GM23338 (cell line): ENCODE measurements around the gene COL6A1. TPM values are rescaled to one million over a fixed set of nuclear protein-coding genes. Genes with fewer than 3 reads are reported as not detected.

Source experiments
- ATAC-seq: fragments of 200-7000 bp; cut with Tn5 transposase; 3 replicates; pipeline ENCODE4 v1.9.1; 2020
- DNase-seq: peaks from one replicate; pipeline ENCODE4 v3.0.0-alpha.2; 2015; ENCODE audit warnings: low spot score
- H2AFZ ChIP-seq: fragments of 200-600 bp; sonication (generic); 2 replicates; pipeline ENCODE4 v1.8.0; 2016; ENCODE audit warnings: antibody characterized with exemption, mild to moderate bottlenecking, moderate library complexity
- H3F3A ChIP-seq: fragments of 200-600 bp; sonication (generic); replicated peaks from 2 replicates; pipeline ENCODE4 v1.8.0; 2017; ENCODE audit warnings: antibody characterized with exemption, mixed run types, low read depth
- H3K27ac ChIP-seq: fragments of 200-600 bp; sonication (generic); 2 replicates; pipeline ENCODE4 v1.6.1; 2016; ENCODE audit warnings: low read depth
- H3K27me3 ChIP-seq: fragments of 200-600 bp; sonication (generic); 2 replicates; pipeline ENCODE4 v1.8.0; 2016; ENCODE audit warnings: mild to moderate bottlenecking, mixed run types, moderate library complexity; ENCODE audit not compliant: insufficient read depth
- H3K36me3 ChIP-seq: fragments of 200-600 bp; sonication (generic); 2 replicates; pipeline ENCODE4 v1.8.0; 2016; ENCODE audit warnings: mild to moderate bottlenecking; ENCODE audit not compliant: insufficient read depth
- H3K4me1 ChIP-seq: fragments of 200-600 bp; sonication (generic); 2 replicates; pipeline ENCODE4 v1.8.0; 2016; ENCODE audit warnings: mild to moderate bottlenecking, moderate library complexity; ENCODE audit not compliant: insufficient read depth
- H3K4me2 ChIP-seq: fragments of 200-600 bp; sonication (generic); 2 replicates; pipeline ENCODE4 v1.7.1; 2017; ENCODE audit warnings: mixed run types
- H3K4me3 ChIP-seq: fragments of 200-600 bp; sonication (generic); 2 replicates; pipeline ENCODE4 v1.6.1; 2016; ENCODE audit warnings: mixed run types
- H3K79me2 ChIP-seq: fragments of 200-600 bp; sonication (generic); replicated peaks from 2 replicates; pipeline ENCODE4 v1.8.0; 2017; ENCODE audit warnings: mild to moderate bottlenecking; ENCODE audit not compliant: insufficient read depth
- H3K9me2 ChIP-seq: fragments of 200-600 bp; sonication (generic); 2 replicates; pipeline ENCODE4 v1.8.0; 2017; ENCODE audit not compliant: insufficient read depth
- H4K20me1 ChIP-seq: fragments of 200-600 bp; sonication (generic); replicated peaks from 2 replicates; pipeline ENCODE4 v1.8.0; 2017; ENCODE audit warnings: mild to moderate bottlenecking; ENCODE audit not compliant: insufficient read depth
- H3K27ac Mint-ChIP-seq: 2 replicates; pipeline ENCODE4 v1.8.0; 2020; ENCODE audit warnings: inconsistent platforms, mild to moderate bottlenecking, moderate library complexity, mixed read lengths
- H3K27me3 Mint-ChIP-seq: 3 replicates; pipeline ENCODE4 v1.8.0; 2022; ENCODE audit warnings: low read depth, mild to moderate bottlenecking, moderate library complexity, mixed read lengths, inconsistent platforms; ENCODE audit not compliant: insufficient read depth, poor library complexity
- H3K36me3 Mint-ChIP-seq: 3 replicates; pipeline ENCODE4 v1.8.0; 2021; ENCODE audit warnings: low read depth, mild to moderate bottlenecking, inconsistent platforms, moderate library complexity, mixed read lengths
- H3K4me1 Mint-ChIP-seq: 3 replicates; pipeline ENCODE4 v1.8.0; 2020; ENCODE audit warnings: mild to moderate bottlenecking, inconsistent platforms, mixed read lengths
- H3K4me3 Mint-ChIP-seq: 3 replicates; pipeline ENCODE4 v1.8.0; 2021; ENCODE audit warnings: moderate library complexity, mild to moderate bottlenecking, inconsistent platforms, mixed read lengths
- H3K9me3 Mint-ChIP-seq: 3 replicates; pipeline ENCODE4 v1.8.0; 2020; ENCODE audit warnings: moderate library complexity, mild to moderate bottlenecking, inconsistent platforms, mixed read lengths
- CREB1 ChIP-seq: fragments of 250-450 bp; sonication (Bioruptor Pico); IDR thresholded peaks from 2 replicates; pipeline ENCODE4 v1.5.0; 2020; ENCODE audit warnings: low read depth, mild to moderate bottlenecking, moderate library complexity
- ETS1 ChIP-seq: IDR thresholded peaks from 2 replicates; pipeline ENCODE4 v1.6.1; 2016; ENCODE audit warnings: antibody characterized with exemption
- EZH2 ChIP-seq: fragments of 200-600 bp; sonication (generic); IDR thresholded peaks from one replicate; pipeline ENCODE4 v1.8.0; 2017; ENCODE audit warnings: antibody characterized with exemption, mild to moderate bottlenecking, low read depth; ENCODE audit not compliant: unreplicated experiment
- EZH2phosphoT487 ChIP-seq: fragments of 200-600 bp; sonication (generic); IDR thresholded peaks from one replicate; pipeline ENCODE4 v1.8.1; 2018; ENCODE audit warnings: antibody characterized with exemption; ENCODE audit not compliant: unreplicated experiment
- JUNB ChIP-seq: IDR thresholded peaks from one replicate; pipeline ENCODE4 v1.6.1; 2016; ENCODE audit warnings: antibody characterized with exemption; ENCODE audit not compliant: unreplicated experiment
- NANOG ChIP-seq: IDR thresholded peaks from 2 replicates; pipeline ENCODE4 v1.6.1; 2016; ENCODE audit warnings: antibody characterized with exemption, borderline replicate concordance
- POLR2AphosphoS5 ChIP-seq: IDR thresholded peaks from 2 replicates; pipeline ENCODE4 v1.6.1; 2016; ENCODE audit warnings: antibody characterized with exemption, low read depth
- STAT1 ChIP-seq: IDR thresholded peaks from one replicate; pipeline ENCODE4 v1.6.1; 2016; ENCODE audit warnings: antibody characterized with exemption; ENCODE audit not compliant: unreplicated experiment
- ZNF114 ChIP-seq: fragments of 250-450 bp; sonication (Bioruptor Pico); IDR thresholded peaks from 2 replicates; pipeline ENCODE4 v1.5.0; 2020; ENCODE audit warnings: mild to moderate bottlenecking, moderate library complexity
- ZNF331 ChIP-seq: fragments of 250-450 bp; sonication (Bioruptor Pico); IDR thresholded peaks from 2 replicates; pipeline ENCODE4 v1.5.0; 2020; ENCODE audit warnings: low read depth, mild to moderate bottlenecking, moderate library complexity
- ZNF462 ChIP-seq: fragments of 250-450 bp; sonication (Bioruptor Pico); IDR thresholded peaks from 2 replicates; pipeline ENCODE4 v1.5.0; 2020; ENCODE audit warnings: mild to moderate bottlenecking, moderate library complexity
- polyA plus RNA-seq: library from polyadenylated mRNA; unstranded; fragments of >200 nt; fragmentation: Nextera tagmentation; extraction: Ambion mirVana; gene quantifications from 2 replicates; pipeline ENCODE4 v1.2.1, GENCODE V29; 2016
- total RNA-seq: library from RNA; depleted of rRNA; stranded (reverse); fragments of >200 nt; shearing (Covaris generic); gene quantifications from 2 replicates; pipeline ENCODE4 v1.2.3, GENCODE V29; 2014
- TF ChIP-seq, protein P1 (sequence below), 2 experiments: fragments of 200-600 bp in 1 of 2; sonication (generic) in 1 of 2; conservative IDR thresholded peaks; 2 replicates each; pipeline versions ENCODE4 v1.5.1 to v1.6.1; 2016 to 2017; ENCODE audit warnings: antibody characterized with exemption in 2 of 2, low read depth in 2 of 2, mild to moderate bottlenecking in 2 of 2, moderate library complexity in 1 of 2

COL6A1 gene
- total and polyA plus RNA-seq, 2 experiments from 2014 or later: 76.0 to 180 TPM

- H3K27ac Mint-ChIP-seq: no peak overlapping the region
- TF ChIP-seq STAT1 (no peak), CREB1 (CRISPR knock-in tag) (no peak), ZNF331 (CRISPR knock-in tag) (no peak), ZNF114 (CRISPR knock-in tag) (no peak), EZH2 (no peak), EZH2phosphoT487 (no peak), JUNB (no peak)
- Histone ChIP-seq H3K27me3 (no peaks in the 10 kb centered on the region), H2AFZ (no peak overlapping the region), H3K4me1 (no peaks in the 10 kb centered on the region), H3K79me2 (no peaks in the 10 kb centered on the region), H3F3A (no peaks in the 10 kb centered on the region), H3K36me3 (no peaks in the 10 kb centered on the region), H3K27ac (no peak overlapping the region), H4K20me1 (no peaks in the 10 kb centered on the region), H3K4me3 (no peak overlapping the region), H3K9me2 (no peaks in the 10 kb centered on the region), H3K4me2 (no peak overlapping the region)
- H3K4me3 Mint-ChIP-seq: no peak overlapping the region
- peaks cover 17% of the 10 kb centered on the region for H3K36me3 Mint-ChIP-seq
- H3K9me3 Mint-ChIP-seq: peaks cover 40% of the 10 kb centered on the region
- DNase-seq (no peak), ATAC-seq (no peak)
- H3K27me3 Mint-ChIP-seq: peaks cover 8% of the 10 kb centered on the region
- no peaks in the 10 kb centered on the region; the same call in 2 of the 3 replicates for H3K4me1 Mint-ChIP-seq
These were observed 47.0 kb upstream of the COL6A1 start for GRCh38 chr21:45934554-45934953.

DNA sequence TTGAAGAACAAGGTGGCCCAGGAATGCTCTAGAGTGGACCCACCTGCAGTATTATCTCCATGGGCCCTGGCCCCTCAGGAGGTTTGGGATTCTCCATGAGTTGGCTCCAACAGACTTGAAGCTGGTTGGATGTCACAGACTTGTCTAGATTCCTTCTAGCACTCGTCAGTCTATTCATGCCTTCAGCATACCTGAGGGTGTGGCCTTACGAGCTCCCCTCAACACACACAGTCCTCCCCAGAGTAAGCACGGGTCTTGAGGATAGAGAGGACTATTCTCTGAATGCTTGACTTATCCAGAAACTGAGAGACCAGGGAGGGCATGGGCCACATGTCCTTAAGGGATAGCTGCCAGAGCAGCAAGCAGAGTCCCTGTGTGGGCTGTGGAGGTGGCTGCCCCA lies 45.9 kb upstream of the COL6A1 start:
- no peaks in the 10 kb centered on the region for H3K79me2 ChIP-seq
- peak; percentile 37 for DNase-seq
- H2AFZ ChIP-seq: no peak overlapping the region
- Mint-ChIP-seq H3K36me3 (peaks cover 17% of the 10 kb centered on the region), H3K9me3 (peaks cover 40% of the 10 kb centered on the region), H3K27me3 (peaks cover 8% of the 10 kb centered on the region), H3K27ac (no peak overlapping the region), H3K4me1 (no peaks in the 10 kb centered on the region; the same call in 2 of the 3 replicates), H3K4me3 (no peak overlapping the region)
- no peaks in the 10 kb centered on the region for H4K20me1 ChIP-seq
- no peaks in the 10 kb centered on the region for H3K9me2 ChIP-seq
- H3K4me3 ChIP-seq: no peak overlapping the region
- no peaks in the 10 kb centered on the region for H3F3A ChIP-seq
- no peak overlapping the region for H3K27ac ChIP-seq
- no peaks in the 10 kb centered on the region for H3K27me3 ChIP-seq
- ATAC-seq: no peak
- no peak overlapping the region for H3K4me2 ChIP-seq
- H3K4me1 ChIP-seq: no peaks in the 10 kb centered on the region
- no peaks in the 10 kb centered on the region for H3K36me3 ChIP-seq
- no peak for TF ChIP-seq ZNF331 (CRISPR knock-in tag)
- TF ChIP-seq ZNF462: no peak
- TF ChIP-seq, protein P1, sequence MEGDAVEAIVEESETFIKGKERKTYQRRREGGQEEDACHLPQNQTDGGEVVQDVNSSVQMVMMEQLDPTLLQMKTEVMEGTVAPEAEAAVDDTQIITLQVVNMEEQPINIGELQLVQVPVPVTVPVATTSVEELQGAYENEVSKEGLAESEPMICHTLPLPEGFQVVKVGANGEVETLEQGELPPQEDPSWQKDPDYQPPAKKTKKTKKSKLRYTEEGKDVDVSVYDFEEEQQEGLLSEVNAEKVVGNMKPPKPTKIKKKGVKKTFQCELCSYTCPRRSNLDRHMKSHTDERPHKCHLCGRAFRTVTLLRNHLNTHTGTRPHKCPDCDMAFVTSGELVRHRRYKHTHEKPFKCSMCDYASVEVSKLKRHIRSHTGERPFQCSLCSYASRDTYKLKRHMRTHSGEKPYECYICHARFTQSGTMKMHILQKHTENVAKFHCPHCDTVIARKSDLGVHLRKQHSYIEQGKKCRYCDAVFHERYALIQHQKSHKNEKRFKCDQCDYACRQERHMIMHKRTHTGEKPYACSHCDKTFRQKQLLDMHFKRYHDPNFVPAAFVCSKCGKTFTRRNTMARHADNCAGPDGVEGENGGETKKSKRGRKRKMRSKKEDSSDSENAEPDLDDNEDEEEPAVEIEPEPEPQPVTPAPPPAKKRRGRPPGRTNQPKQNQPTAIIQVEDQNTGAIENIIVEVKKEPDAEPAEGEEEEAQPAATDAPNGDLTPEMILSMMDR (conservative IDR thresholded peaks at IDR 0.05; ENCODE audit: low read depth in 2 of 2): no peak
- TF ChIP-seq POLR2AphosphoS5: no peak
- no peak for TF ChIP-seq ETS1
- no peak for TF ChIP-seq ZNF114 (CRISPR knock-in tag)
- no peak for TF ChIP-seq EZH2phosphoT487
- TF ChIP-seq NANOG: no peak
- no peak for TF ChIP-seq EZH2
